ENCODE data around the gene RPLP1. TPM values are rescaled to one million over a fixed set of nuclear protein-coding genes. Genes with fewer than 3 reads are reported as not detected.
A peak's percentile ranks its signal among the peaks of the same experiment; 100 is the strongest.

The RPLP1 gene
- polyA plus RNA-seq, 1 of the 3 experiments (the other 2 are of a cell fraction): 1,792 TPM

- no peaks in the 10 kb centered on the region for H3K9me3 ChIP-seq
- H3K27me3 ChIP-seq (ENCODE audit: insufficient read depth): no peaks in the 10 kb centered on the region
- TF ChIP-seq EZH2phosphoT487 (IDR thresholded peaks at IDR 0.05; ENCODE audit: borderline replicate concordance, low read depth): no peak
- no peak for TF ChIP-seq RAD21 (IDR thresholded peaks at IDR 0.05; ENCODE audit: low read length)
- TF ChIP-seq GATA2 (CRISPR knock-in tag; IDR thresholded peaks at IDR 0.05): no peak
- TF ChIP-seq USF2 (IDR thresholded peaks at IDR 0.05; ENCODE audit: borderline replicate concordance, low read depth, low read length): no peak
- no peak for TF ChIP-seq TCF12 (IDR thresholded peaks at IDR 0.05)
- TF ChIP-seq ELF1 (IDR thresholded peaks at IDR 0.05): no peak
- no peak for TF ChIP-seq TAF1 (IDR thresholded peaks at IDR 0.05; ENCODE audit: borderline replicate concordance, low read depth, low read length)
- TF ChIP-seq FOSL2 (IDR thresholded peaks at IDR 0.05; ENCODE audit: borderline replicate concordance, low read depth): no peak
- no peak for TF ChIP-seq IRF3 (IDR thresholded peaks at IDR 0.05; ENCODE audit: low read depth, low read length)
- TF ChIP-seq MXI1 (IDR thresholded peaks at IDR 0.05; ENCODE audit: low read depth, low read length): no peak
- TF ChIP-seq NFIC (IDR thresholded peaks at IDR 0.05; ENCODE audit: borderline replicate concordance): no peak
- no peak for TF ChIP-seq SMC3 (IDR thresholded peaks at IDR 0.05; ENCODE audit: low read depth, low read length)
- TF ChIP-seq EP300 (IDR thresholded peaks at IDR 0.05; ENCODE audit: borderline replicate concordance in 1 of 2, low read depth in 1 of 2, low read length in 1 of 2): no peak; a peak in 1 of 4 replicates
- TF ChIP-seq TEAD4 (IDR thresholded peaks at IDR 0.05; ENCODE audit: borderline replicate concordance, insufficient read depth): no peak
- TF ChIP-seq CHD2 (IDR thresholded peaks at IDR 0.05; ENCODE audit: low read length, partially characterized antibody): no peak
- no peak for TF ChIP-seq MEF2A (IDR thresholded peaks at IDR 0.05; ENCODE audit: borderline replicate concordance, low read depth)
- no peak for TF ChIP-seq REST (IDR thresholded peaks at IDR 0.05; ENCODE audit: low read depth, low read length)
- no peak for TF ChIP-seq NRF1 (IDR thresholded peaks at IDR 0.05; ENCODE audit: low read depth, low read length)
- H2AFZ ChIP-seq (ENCODE audit: low read depth): peak overlapping the region; percentile 76
- no peaks in the 10 kb centered on the region for H3K36me3 ChIP-seq (replicated peaks in 1 of 2; ENCODE audit: control insufficient read depth in 1 of 2, insufficient read depth in 2 of 2, low read length in 1 of 2)
- H3K4me1 ChIP-seq (ENCODE audit: control insufficient read depth in 1 of 2, insufficient read depth in 2 of 2, low read depth in 1 of 2, low read length in 1 of 2): peaks cover 11 to 12% of the 10 kb centered on the region in 2 experiments; a peak in 3 of 4 replicates
- POLR2A ChIA-PET: interaction anchor here (1.0 to 3.3 kb wide), 4 partner anchors 11 to 303 kb away, joined by 3 to 53 read pairs (median 4); partner anchors contain the start of genes GLCE and RPLP1
- CTCF ChIA-PET: interaction anchor here (0.6 to 3.0 kb wide), 17 partner anchors 9 to 1129 kb away, joined by 3 to 31 read pairs (median 4); partner anchors contain the start of gene RPLP1
- H3K4me3 ChIP-seq (ENCODE audit: low read depth in 2 of 2, low read length in 1 of 2): peak overlapping the region; percentile 46 to 65
- H3F3A ChIP-seq (replicated peaks; ENCODE audit: insufficient read depth): peaks cover 35% of the 10 kb centered on the region
- no peaks in the 10 kb centered on the region for H4K20me1 ChIP-seq (ENCODE audit: insufficient read depth)
- 43% methylated on average over 13 of the region's 13 CpGs for WGBS (ENCODE audit: low lambda C conversion rate)
- peak overlapping the region; percentile 91 for H3K4me2 ChIP-seq
- peak overlapping the region; percentile 92 to 93 for H3K27ac ChIP-seq (ENCODE audit: low read depth in 2 of 2, low read length in 1 of 2)
- no peak for DNase-seq
- peak overlapping the region; percentile 78 for H3K9ac ChIP-seq
- no peaks in the 10 kb centered on the region for H3K9me2 ChIP-seq
- H3K79me2 ChIP-seq (ENCODE audit: insufficient read depth): peaks cover 13% of the 10 kb centered on the region; the same call in 1 of the 2 replicates
Observed at GRCh38 chr15:69463182-69463756, 10.7 kb downstream of the RPLP1 start.
